HepG2 (cell line): ENCODE measurements around the gene C1orf115. TPM values are rescaled to one million over a fixed set of nuclear protein-coding genes. Genes with fewer than 3 reads are reported as not detected.

ENCODE experiments used
- CTCF ChIP-seq: sonication (generic); formaldehyde crosslinking; IDR thresholded peaks from 2 replicates; pipeline ENCODE4 v1.5.0; 2020; ENCODE audit warnings: mild to moderate bottlenecking, missing genetic modification reagents, moderate library complexity
- HDAC6 ChIP-seq: fragments of 200-600 bp; sonication (generic); IDR thresholded peaks from 2 replicates; pipeline ENCODE4 v1.7.0; 2017; ENCODE audit warnings: mild to moderate bottlenecking, antibody characterized with exemption, low read length, low read depth
- HOXA7 ChIP-seq: sonication (generic); formaldehyde crosslinking; IDR thresholded peaks from 2 replicates; pipeline ENCODE4 v1.8.1; 2022; ENCODE audit warnings: mild to moderate bottlenecking, missing genetic modification reagents, moderate library complexity
- ISL2 ChIP-seq: sonication (generic); formaldehyde crosslinking; IDR thresholded peaks from 2 replicates; pipeline ENCODE4 v1.5.0; 2020; ENCODE audit warnings: missing genetic modification reagents
- MED8 ChIP-seq: sonication (generic); formaldehyde crosslinking; IDR thresholded peaks from 2 replicates; pipeline ENCODE4 v1.8.1; 2023; ENCODE audit warnings: mild to moderate bottlenecking, missing genetic modification reagents; ENCODE audit not compliant: insufficient replicate concordance
- POGK ChIP-seq: sonication (generic); formaldehyde crosslinking; conservative IDR thresholded peaks from 2 replicates; pipeline ENCODE4 v1.8.0; 2022; ENCODE audit warnings: mild to moderate bottlenecking, moderate library complexity, missing genetic modification reagents
- SRSF4 ChIP-seq: fragments of 200-400 bp; formaldehyde crosslinking; IDR thresholded peaks from one replicate; pipeline ENCODE4 v1.6.1; 2018; ENCODE audit warnings: mild to moderate bottlenecking, low read depth, low read length, moderate library complexity; ENCODE audit not compliant: poor library complexity, severe bottlenecking
- TRIM24 ChIP-seq: sonication (generic); formaldehyde crosslinking; IDR thresholded peaks from 2 replicates; pipeline ENCODE4 v1.8.0; 2022; ENCODE audit warnings: mild to moderate bottlenecking, missing genetic modification reagents
- ZFP36L1 ChIP-seq: sonication (generic); formaldehyde crosslinking; IDR thresholded peaks from 2 replicates; pipeline ENCODE4 v1.8.0; 2022; ENCODE audit warnings: mild to moderate bottlenecking, missing genetic modification reagents, moderate library complexity
- ZIK1 ChIP-seq: sonication (generic); formaldehyde crosslinking; IDR thresholded peaks from 2 replicates; pipeline ENCODE4 v1.5.0; 2020; ENCODE audit warnings: mild to moderate bottlenecking, low read depth, missing genetic modification reagents, borderline replicate concordance
- ZNF124 ChIP-seq: sonication (generic); formaldehyde crosslinking; IDR thresholded peaks from 2 replicates; pipeline ENCODE4 v1.4.0; 2020; ENCODE audit warnings: missing genetic modification reagents
- ZNF235 ChIP-seq: sonication (generic); formaldehyde crosslinking; IDR thresholded peaks from 2 replicates; pipeline ENCODE4 v1.8.1; 2023; ENCODE audit warnings: mild to moderate bottlenecking, missing genetic modification reagents, borderline replicate concordance
- ZNF3 ChIP-seq: IDR thresholded peaks from 2 replicates; pipeline ENCODE4 v1.7.0; 2017; ENCODE audit warnings: inconsistent platforms
- ZNF34 ChIP-seq: sonication (generic); formaldehyde crosslinking; IDR thresholded peaks from 2 replicates; pipeline ENCODE4 v1.4.0; 2020; ENCODE audit warnings: mild to moderate bottlenecking, missing genetic modification reagents, borderline replicate concordance
- ZNF512 ChIP-seq: sonication (generic); formaldehyde crosslinking; IDR thresholded peaks from 2 replicates; pipeline ENCODE4 v1.4.0; 2020; ENCODE audit warnings: mild to moderate bottlenecking, missing genetic modification reagents
- ZNF691 ChIP-seq: sonication (generic); formaldehyde crosslinking; IDR thresholded peaks from 2 replicates; pipeline ENCODE4 v1.4.0; 2020; ENCODE audit warnings: missing genetic modification reagents, low read depth, mild to moderate bottlenecking, borderline replicate concordance
- polyA plus RNA-seq, 8 experiments: library from polyadenylated mRNA; depleted of rRNA in 3 of 8; stranded (reverse) in 7 of 8; unstranded in 1 of 8; fragments of >200 nt; fragmentation: Illumina TruSeq in 4 of 8; extraction: Trizol in 4 of 8; gene quantifications; 2 replicates each; pipeline versions ENCODE4 v1.2.1 to v1.2.3, GENCODE V29; 2011 to 2016; ENCODE audit warnings: low read depth in 4 of 8, missing spikeins in 1 of 8, mixed read lengths in 1 of 8; ENCODE audit not compliant: insufficient read depth in 1 of 8
- total RNA-seq, 5 experiments: library from RNA; depleted of rRNA; stranded (reverse); fragments of >200 nt; fragmentation: Illumina TruSeq; extraction: Trizol; gene quantifications; 2 replicates each; pipeline ENCODE4 v1.2.3, GENCODE V29; 2016; ENCODE audit warnings: low read depth in 1 of 5
- TF ChIP-seq, protein P1 (sequence below): sonication (generic); formaldehyde crosslinking; IDR thresholded peaks from 2 replicates; pipeline ENCODE4 v1.5.0; 2020; ENCODE audit warnings: mild to moderate bottlenecking, missing genetic modification reagents
- TF ChIP-seq, protein P2 (sequence below): sonication (generic); formaldehyde crosslinking; IDR thresholded peaks from 2 replicates; pipeline ENCODE4 v1.4.0; 2020; ENCODE audit warnings: mild to moderate bottlenecking, missing genetic modification reagents
- TF ChIP-seq, protein P3 (sequence below): sonication (generic); formaldehyde crosslinking; IDR thresholded peaks from 2 replicates; pipeline ENCODE4 v1.8.1; 2023; ENCODE audit warnings: mild to moderate bottlenecking, inconsistent platforms, moderate library complexity, missing genetic modification reagents, borderline replicate concordance

C1orf115 gene
- total and polyA plus RNA-seq, 2 of the 13 experiments (the other 11 are each of a cell fraction or from before 2014, with no cell fraction given): 25.2 to 85.9 TPM

- TF ChIP-seq ZNF512 (CRISPR knock-in tag) (no peak), ZNF124 (CRISPR knock-in tag) (no peak), ZNF691 (no peak), ZNF235 (CRISPR knock-in tag) (no peak), HOXA7 (CRISPR knock-in tag) (no peak), CTCF (no peak), POGK (CRISPR knock-in tag) (no peak; the same call in 1 of the 2 replicates), ZNF34 (no peak), ZIK1 (no peak), HDAC6 (no peak), TRIM24 (CRISPR knock-in tag) (no peak), SRSF4 (no peak), MED8 (CRISPR knock-in tag) (no peak), ISL2 (CRISPR knock-in tag) (peak; percentile 55; the same call in 1 of the 2 replicates), ZNF3 (CRISPR knock-in tag) (no peak), ZFP36L1 (no peak)
- TF ChIP-seq, protein P1, sequence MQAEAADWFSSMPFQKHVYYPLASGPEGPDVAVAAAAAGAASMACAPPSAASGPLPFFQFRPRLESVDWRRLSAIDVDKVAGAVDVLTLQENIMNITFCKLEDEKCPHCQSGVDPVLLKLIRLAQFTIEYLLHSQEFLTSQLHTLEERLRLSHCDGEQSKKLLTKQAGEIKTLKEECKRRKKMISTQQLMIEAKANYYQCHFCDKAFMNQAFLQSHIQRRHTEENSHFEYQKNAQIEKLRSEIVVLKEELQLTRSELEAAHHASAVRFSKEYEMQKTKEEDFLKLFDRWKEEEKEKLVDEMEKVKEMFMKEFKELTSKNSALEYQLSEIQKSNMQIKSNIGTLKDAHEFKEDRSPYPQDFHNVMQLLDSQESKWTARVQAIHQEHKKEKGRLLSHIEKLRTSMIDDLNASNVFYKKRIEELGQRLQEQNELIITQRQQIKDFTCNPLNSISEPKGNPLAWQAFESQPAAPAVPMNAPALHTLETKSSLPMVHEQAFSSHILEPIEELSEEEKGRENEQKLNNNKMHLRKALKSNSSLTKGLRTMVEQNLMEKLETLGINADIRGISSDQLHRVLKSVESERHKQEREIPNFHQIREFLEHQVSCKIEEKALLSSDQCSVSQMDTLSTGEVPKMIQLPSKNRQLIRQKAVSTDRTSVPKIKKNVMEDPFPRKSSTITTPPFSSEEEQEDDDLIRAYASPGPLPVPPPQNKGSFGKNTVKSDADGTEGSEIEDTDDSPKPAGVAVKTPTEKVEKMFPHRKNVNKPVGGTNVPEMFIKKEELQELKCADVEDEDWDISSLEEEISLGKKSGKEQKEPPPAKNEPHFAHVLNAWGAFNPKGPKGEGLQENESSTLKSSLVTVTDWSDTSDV (CRISPR knock-in tag): no peak
- TF ChIP-seq, protein P2, sequence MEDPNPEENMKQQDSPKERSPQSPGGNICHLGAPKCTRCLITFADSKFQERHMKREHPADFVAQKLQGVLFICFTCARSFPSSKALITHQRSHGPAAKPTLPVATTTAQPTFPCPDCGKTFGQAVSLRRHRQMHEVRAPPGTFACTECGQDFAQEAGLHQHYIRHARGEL (CRISPR knock-in tag): no peak
- TF ChIP-seq, protein P3, sequence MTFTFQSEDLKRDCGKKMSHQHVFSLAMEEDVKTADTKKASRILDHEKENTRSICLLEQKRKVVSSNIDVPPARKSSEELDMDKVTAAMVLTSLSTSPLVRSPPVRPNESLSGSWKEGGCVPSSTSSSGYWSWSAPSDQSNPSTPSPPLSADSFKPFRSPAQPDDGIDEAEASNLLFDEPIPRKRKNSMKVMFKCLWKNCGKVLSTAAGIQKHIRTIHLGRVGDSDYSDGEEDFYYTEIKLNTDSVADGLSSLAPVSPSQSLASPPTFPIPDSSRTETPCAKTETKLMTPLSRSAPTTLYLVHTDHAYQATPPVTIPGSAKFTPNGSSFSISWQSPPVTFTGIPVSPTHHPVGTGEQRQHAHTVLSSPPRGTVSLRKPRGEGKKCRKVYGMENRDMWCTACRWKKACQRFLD: no peak
Observed at GRCh38 chr1:220698607-220699016, 8.4 kb downstream of the C1orf115 start (continued).
